Measurements from ENCODE around the gene HOXC5.

DNA sequence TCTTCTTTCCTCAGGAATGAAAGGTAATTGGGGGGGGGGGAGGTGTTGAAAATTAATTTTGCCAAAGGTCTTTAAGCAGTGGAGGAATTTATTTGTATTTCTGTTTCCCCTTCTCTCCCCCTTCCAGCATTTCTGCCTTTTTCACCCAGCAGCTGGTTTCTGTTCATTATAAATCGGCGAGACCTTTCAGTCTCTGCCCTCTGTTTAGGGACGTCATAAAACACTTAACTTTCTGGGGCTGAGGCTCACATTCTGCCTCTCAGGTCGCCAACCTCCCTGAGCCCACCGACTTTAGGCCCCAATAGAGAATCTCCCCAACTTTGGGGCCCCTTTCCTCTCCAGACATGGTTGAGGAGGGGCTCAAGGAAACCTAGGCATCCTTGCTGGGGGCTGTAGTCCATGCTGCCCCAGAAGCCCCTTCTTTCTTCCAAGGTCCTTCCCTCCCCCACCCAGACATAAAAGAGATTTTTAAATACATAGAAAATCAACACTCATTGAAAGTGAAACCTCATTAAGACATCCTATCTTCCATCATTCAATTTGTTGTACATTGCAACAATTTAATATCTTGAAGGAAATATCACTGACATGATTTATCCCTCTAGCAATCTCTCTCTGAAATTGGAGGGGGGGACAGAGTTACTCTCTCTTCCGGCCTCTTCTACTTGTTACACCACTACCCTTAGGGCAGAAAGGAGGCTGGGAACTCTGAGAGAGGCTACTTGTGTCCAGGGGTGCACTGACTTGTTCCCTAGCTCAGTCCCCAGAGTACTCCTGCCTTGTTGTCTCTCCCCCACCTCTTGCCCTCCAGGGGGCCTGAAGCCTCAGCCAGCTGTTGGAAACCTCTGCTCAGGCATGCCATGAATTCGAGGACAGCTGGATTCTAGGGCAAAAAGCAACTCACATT is 7.1 kb upstream of the HOXC5 start:
- TF ChIP-seq, protein P1, sequence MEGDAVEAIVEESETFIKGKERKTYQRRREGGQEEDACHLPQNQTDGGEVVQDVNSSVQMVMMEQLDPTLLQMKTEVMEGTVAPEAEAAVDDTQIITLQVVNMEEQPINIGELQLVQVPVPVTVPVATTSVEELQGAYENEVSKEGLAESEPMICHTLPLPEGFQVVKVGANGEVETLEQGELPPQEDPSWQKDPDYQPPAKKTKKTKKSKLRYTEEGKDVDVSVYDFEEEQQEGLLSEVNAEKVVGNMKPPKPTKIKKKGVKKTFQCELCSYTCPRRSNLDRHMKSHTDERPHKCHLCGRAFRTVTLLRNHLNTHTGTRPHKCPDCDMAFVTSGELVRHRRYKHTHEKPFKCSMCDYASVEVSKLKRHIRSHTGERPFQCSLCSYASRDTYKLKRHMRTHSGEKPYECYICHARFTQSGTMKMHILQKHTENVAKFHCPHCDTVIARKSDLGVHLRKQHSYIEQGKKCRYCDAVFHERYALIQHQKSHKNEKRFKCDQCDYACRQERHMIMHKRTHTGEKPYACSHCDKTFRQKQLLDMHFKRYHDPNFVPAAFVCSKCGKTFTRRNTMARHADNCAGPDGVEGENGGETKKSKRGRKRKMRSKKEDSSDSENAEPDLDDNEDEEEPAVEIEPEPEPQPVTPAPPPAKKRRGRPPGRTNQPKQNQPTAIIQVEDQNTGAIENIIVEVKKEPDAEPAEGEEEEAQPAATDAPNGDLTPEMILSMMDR (IDR thresholded peaks at IDR 0.05) = no peak
- TF ChIP-seq ZFX (IDR thresholded peaks at IDR 0.05; ENCODE audit: borderline replicate concordance) = no peak
